Right lobe of liver (tissue), 4 donors: ENCODE data around the gene DIAPH1.

Experiments used
- CTCF ChIP-seq, 4 donors: fragments of 200-600 bp in 3 of 4; fragments of 450-650 bp in 1 of 4; IDR thresholded peaks; one replicate each; pipeline versions ENCODE4 v1.5.1 to v1.8.0; 2016 to 2022; ENCODE audit warnings: antibody characterized with exemption in 4 of 4, mild to moderate bottlenecking in 2 of 4
- POLR2A ChIP-seq: fragments of 450-650 bp; IDR thresholded peaks from one replicate; pipeline ENCODE4 v1.6.1; 2017; ENCODE audit warnings: antibody characterized with exemption, mild to moderate bottlenecking
- donor health status: DM: no; HTN: no; CAD: no.
- donor health status: DM: no; HTN: no; CAD: no.
- donor health status: DM: no; HTN: yes; CAD: no.

- no peak for TF ChIP-seq CTCF (IDR thresholded peaks at IDR 0.05)
- no peak for TF ChIP-seq POLR2A
Observed at GRCh38 chr5:141630570-141631140, 11.9 kb upstream of the DIAPH1 start.
